HepG2 (cell line): ENCODE data around the gene PSKH1. TPM values are rescaled to one million over a fixed set of nuclear protein-coding genes. Genes with fewer than 3 reads are reported as not detected.

Experiments used
- ATAC-seq: fragments of 200-7000 bp; cut with Tn5 transposase; 3 replicates; pipeline ENCODE4 v1.9.1; 2020; ENCODE audit warnings: mild to moderate bottlenecking, moderate library complexity
- BruUV-seq: library from RNA; stranded (reverse); fragments of 400-500 nt; replicated peaks from 2 replicates; lab custom pipeline; 2021; lab: Mats Ljungman, UMichigan
- CTCF ChIA-PET: fragments of 300-600 bp; formaldehyde crosslinking; extraction: SDS; loops from one replicate; lab custom pipeline; 2021; ENCODE audit warnings: low total read pairs, inconsistent platforms, low intra/inter-chr PET ratio; lab: Yijun Ruan, JAX
- POLR2A ChIA-PET: fragments of 350-600 bp; sonication (Branson Sonifier 250); formaldehyde crosslinking; loops from one replicate; lab custom pipeline; 2020; ENCODE audit warnings: antibody characterized with exemption, inconsistent platforms; lab: Yijun Ruan, JAX
- DNase-seq: peaks from one replicate; pipeline ENCODE4 v3.0.0-alpha.2; 2015; ENCODE audit warnings: low spot score
- FAIRE-seq: peaks from 3 replicates; lab custom pipeline; 2011; peaks lifted over from hg19 to GRCh38; lab: Jason Lieb, UNC
- H2AFZ ChIP-seq: one replicate; pipeline ENCODE4 v1.6.1; 2011; ENCODE audit warnings: low read length, inconsistent platforms
- H3K27ac ChIP-seq: fragments of 300-600 bp; 3 replicates; pipeline ENCODE4 v1.8.0; 2011; ENCODE audit warnings: mixed run types, mild to moderate bottlenecking, mixed read lengths, low read length, inconsistent platforms; ENCODE audit not compliant: insufficient read depth; ENCODE audit errors: extremely low read length
- H3K27me3 ChIP-seq, 2 experiments: fragments of 200-600 bp in 1 of 2; 2 replicates in 1 of 2; 3 replicates in 1 of 2; pipeline versions ENCODE4 v1.6.0 to v1.8.0; 2011; ENCODE audit warnings: low read length in 2 of 2, mild to moderate bottlenecking in 2 of 2, moderate library complexity in 2 of 2, inconsistent platforms in 1 of 2; ENCODE audit not compliant: insufficient read depth in 2 of 2, control insufficient read depth in 1 of 2
- H3K36me3 ChIP-seq, 2 experiments: fragments of 200-600 bp in 1 of 2; replicated peaks in 1 of 2; 2 replicates in 1 of 2; 3 replicates in 1 of 2; pipeline versions ENCODE4 v1.5.1 to v1.8.0; 2011; ENCODE audit warnings: low read length in 2 of 2, inconsistent platforms in 1 of 2; ENCODE audit not compliant: insufficient read depth in 2 of 2, control insufficient read depth in 1 of 2
- H3K4me1 ChIP-seq: 2 replicates; pipeline ENCODE4 v1.5.1; 2012; ENCODE audit warnings: low read length, inconsistent platforms; ENCODE audit not compliant: insufficient read depth
- H3K4me2 ChIP-seq: 2 replicates; pipeline ENCODE4 v1.6.0; 2011; ENCODE audit warnings: low read depth, low read length, inconsistent platforms
- H3K4me3 ChIP-seq, 3 experiments: fragments of 200-600 bp in 1 of 3; sonication (generic), shearing (Covaris generic) in 1 of 3; replicated peaks in 1 of 3; 2 replicates each; pipeline ENCODE4 v1.5.1; 2011 to 2016; ENCODE audit warnings: low read length in 3 of 3, inconsistent platforms in 2 of 3, low read depth in 2 of 3, mild to moderate bottlenecking in 2 of 3, control low read depth in 1 of 3, mixed read lengths in 1 of 3; ENCODE audit not compliant: insufficient read depth in 1 of 3
- H3K79me2 ChIP-seq: one replicate; pipeline ENCODE4 v1.6.1; 2011; ENCODE audit warnings: low read length, inconsistent platforms; ENCODE audit not compliant: insufficient read depth
- H3K9ac ChIP-seq: 2 replicates; pipeline ENCODE4 v1.6.0; 2011; ENCODE audit warnings: mild to moderate bottlenecking, low read depth, low read length, inconsistent platforms; ENCODE audit not compliant: insufficient read depth
- H3K9me3 ChIP-seq: 2 replicates; pipeline ENCODE4 v1.5.1; 2012; ENCODE audit warnings: mild to moderate bottlenecking, low read length
- H4K20me1 ChIP-seq: 2 replicates; pipeline ENCODE4 v1.6.0; 2011; ENCODE audit warnings: inconsistent platforms, mild to moderate bottlenecking, low read length, moderate library complexity; ENCODE audit not compliant: insufficient read depth
- GLMP ChIP-seq: sonication (generic); formaldehyde crosslinking; IDR thresholded peaks from 2 replicates; pipeline ENCODE4 v1.9.0; 2021; ENCODE audit warnings: missing genetic modification reagents, mild to moderate bottlenecking, borderline replicate concordance
- HNF1A ChIP-seq, 2 experiments: sonication (generic) in 1 of 2; formaldehyde crosslinking in 1 of 2; IDR thresholded peaks; 2 replicates each; pipeline versions ENCODE4 v1.4.0 to v1.6.1; 2016 to 2020; ENCODE audit warnings: borderline replicate concordance in 1 of 2, low read depth in 1 of 2, mild to moderate bottlenecking in 1 of 2, missing genetic modification reagents in 1 of 2
- MIXL1 ChIP-seq: IDR thresholded peaks from 2 replicates; pipeline ENCODE4 v1.6.1; 2016
- TEAD3 ChIP-seq: optimal IDR thresholded peaks from 2 replicates; pipeline ENCODE3; 2016; ENCODE audit warnings: borderline replicate concordance
- ZNF263 ChIP-seq: sonication (generic); formaldehyde crosslinking; IDR thresholded peaks from 2 replicates; pipeline ENCODE4 v1.4.0; 2020; ENCODE audit warnings: missing genetic modification reagents
- WGBS: methylation state at CpG from one replicate; pipeline ENCODE4 v1.1.6; 2017; ENCODE audit warnings: low lambda C conversion rate; 5-methylcytosine and 5-hydroxymethylcytosine counted together
- in situ Hi-C: cut with HindIII; loops from 2 replicates; pipeline ENCODE4 v1.10.0; 2017; ENCODE audit warnings: low pct_unique_long_range_greater_than_20kb; ENCODE audit not compliant: extremely low pct_ligation_motif_present
- intact Hi-C: fragments of 100-400 bp; cut with micrococcal nuclease; formaldehyde crosslinking; loops from one replicate; pipeline ENCODE4 v1.10.0; 2022; ENCODE audit not compliant: unreplicated experiment
- polyA plus RNA-seq, 8 experiments: library from polyadenylated mRNA; depleted of rRNA in 3 of 8; stranded (reverse) in 7 of 8; unstranded in 1 of 8; fragments of >200 nt; fragmentation: Illumina TruSeq in 4 of 8; extraction: Trizol in 4 of 8; gene quantifications; 2 replicates each; pipeline versions ENCODE4 v1.2.1 to v1.2.3, GENCODE V29; 2011 to 2016; ENCODE audit warnings: low read depth in 4 of 8, missing spikeins in 1 of 8, mixed read lengths in 1 of 8; ENCODE audit not compliant: insufficient read depth in 1 of 8
- total RNA-seq, 5 experiments: library from RNA; depleted of rRNA; stranded (reverse); fragments of >200 nt; fragmentation: Illumina TruSeq; extraction: Trizol; gene quantifications; 2 replicates each; pipeline ENCODE4 v1.2.3, GENCODE V29; 2016; ENCODE audit warnings: low read depth in 1 of 5

The PSKH1 gene
- total and polyA plus RNA-seq, 2 of the 13 experiments (the other 11 are each of a cell fraction or from before 2014, with no cell fraction given): 8.4 to 19.1 TPM

DNA sequence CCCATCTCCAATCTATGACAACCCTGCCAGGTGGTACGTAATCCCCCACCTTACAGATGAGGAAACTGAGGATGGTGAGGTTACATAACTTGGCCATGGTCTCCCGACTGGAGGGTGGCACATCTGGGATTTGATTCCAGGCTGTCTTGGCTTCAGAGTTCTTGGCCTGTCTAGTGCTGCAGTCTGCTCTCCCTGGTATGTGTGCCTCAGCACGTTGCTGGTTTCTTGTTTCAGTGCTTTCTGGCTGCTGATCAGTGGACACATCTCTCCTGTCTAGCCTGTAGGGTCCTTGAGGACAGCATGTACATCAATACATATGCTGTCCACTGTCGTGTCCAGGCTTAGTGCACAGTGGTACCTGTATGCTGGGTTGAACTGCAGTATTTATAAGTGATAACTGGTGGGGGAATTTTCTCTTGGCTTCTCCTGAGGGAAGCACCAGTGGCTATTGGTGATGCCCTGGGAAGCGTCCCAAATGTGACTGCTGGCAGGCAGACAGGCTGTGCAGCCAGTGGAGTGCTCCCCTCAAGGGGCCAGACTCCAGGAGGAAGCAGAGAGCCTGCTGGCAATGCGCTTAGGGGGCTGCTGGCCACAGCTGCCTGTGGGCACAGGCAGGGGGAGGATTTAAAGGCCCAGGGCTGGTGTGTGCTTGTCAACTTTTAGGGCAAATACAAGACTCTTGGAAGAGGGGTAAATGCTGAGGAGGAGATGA is 24.2 kb downstream of the PSKH1 start:
- Histone ChIP-seq H2AFZ (no peak overlapping the region), H3K9me3 (no peaks in the 10 kb centered on the region)
- TF ChIP-seq HNF1A (IDR thresholded peaks at IDR 0.05; ENCODE audit: low read depth) (no peak), HNF1A (CRISPR knock-in tag; IDR thresholded peaks at IDR 0.05; ENCODE audit: borderline replicate concordance) (no peak), MIXL1 (CRISPR knock-in tag) (no peak), ZNF263 (CRISPR knock-in tag) (peak; percentile 28; the same call in 1 of the 2 replicates), GLMP (CRISPR knock-in tag) (no peak), TEAD3 (CRISPR knock-in tag) (peak; percentile 23)
- TF ChIP-seq, all 625 proteins: peak for 2
- BruUV-seq: no TSS peak
- Histone ChIP-seq H3K9ac (no peak overlapping the region), H4K20me1 (peaks cover 6% of the 10 kb centered on the region; the same call in 1 of the 2 replicates), H3K36me3 (peaks cover 14 to 16% of the 10 kb centered on the region in 2 experiments; a peak in 4 of 5 replicates), H3K4me3 (no peak overlapping the region), H3K27me3 (no peaks in the 10 kb centered on the region), H3K4me1 (peaks cover 34% of the 10 kb centered on the region), H3K79me2 (no peaks in the 10 kb centered on the region), H3K4me2 (no peak overlapping the region), H3K27ac (no peak overlapping the region)
- FAIRE-seq (no peak), ATAC-seq (no peak), DNase-seq (no peak)
- POLR2A ChIA-PET: interaction anchor here (0.9 to 1.2 kb wide), 2 partner anchors 14 to 318 kb away, joined by 3 to 4 read pairs; partner anchors contain the start of gene CTRL
- in situ Hi-C loops (no loop called here), intact Hi-C loops (no loop called here)
- CTCF ChIA-PET: no interaction called here
- WGBS: 83% methylated on average over 4 of the region's 6 CpGs
